ENCODE results near the gene PRKCE. TPM values are rescaled to one million over a fixed set of nuclear protein-coding genes. Genes with fewer than 3 reads are reported as not detected.

Gene PRKCE
- total and polyA plus RNA-seq, 2 donors (not counting 1 experiment from before 2014, with no cell fraction given), result 23.6 to 271 TPM

- CTCF ChIA-PET, result no interaction called here
- POLR2A ChIA-PET, result no interaction called here
- H3K4me1 Mint-ChIP-seq, result no peaks in the 10 kb centered on the region
- ATAC-seq (ENCODE audit: low read depth) (no peak), DNase-seq (no peak)
- Histone ChIP-seq H3K79me2 (ENCODE audit: control insufficient read depth, insufficient read depth, low read length) (no peaks in the 10 kb centered on the region), H3K27ac (ENCODE audit: low read length in 2 of 2) (no peak overlapping the region), H3K27me3 (replicated peaks in 1 of 4; ENCODE audit: control extremely low read depth in 1 of 4, control insufficient read depth in 3 of 4, insufficient read depth in 4 of 4, low read length in 3 of 4) (no peaks in the 10 kb centered on the region), H4K20me1 (ENCODE audit: control insufficient read depth, insufficient read depth, low read length, poor library complexity, severe bottlenecking) (peaks cover 4% of the 10 kb centered on the region), H3K36me3 (replicated peaks in 1 of 2; ENCODE audit: control extremely low read depth in 1 of 2, control insufficient read depth in 1 of 2, extremely low read depth in 1 of 2, insufficient read depth in 2 of 2, low read length in 1 of 2) (peaks cover 3 to 12% of the 10 kb centered on the region in 2 experiments), H3K9ac (ENCODE audit: low read length) (no peak overlapping the region), H3K4me3 (ENCODE audit: control extremely low read depth in 1 of 5, extremely low read depth in 1 of 5, insufficient read depth in 1 of 5, low read depth in 2 of 5, low read length in 4 of 5) (no peak overlapping the region), H3K4me2 (replicated peaks; ENCODE audit: low read depth, low read length, poor library complexity, severe bottlenecking) (no peak overlapping the region), H3K9me3 (ENCODE audit: control extremely low read depth in 1 of 3, control insufficient read depth in 2 of 3, insufficient read depth in 1 of 3, low read length in 2 of 3) (no peaks in the 10 kb centered on the region), H2AFZ (ENCODE audit: insufficient read depth, low read depth, low read length, poor library complexity, severe bottlenecking) (no peak overlapping the region), H3K4me1 (ENCODE audit: control insufficient read depth in 2 of 2, insufficient read depth in 2 of 2, low read length in 2 of 2) (no peaks in the 10 kb centered on the region)
- intact Hi-C loops (cut with micrococcal nuclease), result no loop called here
- no peaks in the 10 kb centered on the region for H3K27me3 Mint-ChIP-seq
- H3K27ac Mint-ChIP-seq, result no peak overlapping the region
- H3K4me3 Mint-ChIP-seq, result no peak overlapping the region
- H3K9me3 Mint-ChIP-seq (ENCODE audit: insufficient read depth), result no peaks in the 10 kb centered on the region
- TF ChIP-seq CTCF (IDR thresholded peaks at IDR 0.05) (no peak), EZH2 (IDR thresholded peaks at IDR 0.05; ENCODE audit: borderline replicate concordance, insufficient read depth, low read depth, low read length, poor library complexity, severe bottlenecking) (no peak)
- 100% methylated on average over 1 of the region's 4 CpGs for WGBS (ENCODE audit: insufficient coverage)
Measured at GRCh38 chr2:46175419-46175818, 523.9 kb downstream of the PRKCE start.

- Mint-ChIP-seq H3K27me3 (no peaks in the 10 kb centered on the region), H3K4me3 (no peak overlapping the region), H3K4me1 (no peaks in the 10 kb centered on the region), H3K9me3 (ENCODE audit: insufficient read depth) (no peaks in the 10 kb centered on the region), H3K27ac (no peak overlapping the region)
- H4K20me1 ChIP-seq (ENCODE audit: control insufficient read depth, insufficient read depth, low read length, poor library complexity, severe bottlenecking), result peaks cover 4% of the 10 kb centered on the region
- H3K27ac ChIP-seq (ENCODE audit: low read length in 2 of 2), result no peak overlapping the region
- ATAC-seq (ENCODE audit: low read depth) (no peak), DNase-seq (no peak)
- 94% methylated on average over 3 of the region's 6 CpGs for WGBS (ENCODE audit: insufficient coverage)
- H3K4me1 ChIP-seq (ENCODE audit: control insufficient read depth in 2 of 2, insufficient read depth in 2 of 2, low read length in 2 of 2), result no peaks in the 10 kb centered on the region
- TF ChIP-seq CTCF (IDR thresholded peaks at IDR 0.05), result no peak
- TF ChIP-seq EZH2 (IDR thresholded peaks at IDR 0.05; ENCODE audit: borderline replicate concordance, insufficient read depth, low read depth, low read length, poor library complexity, severe bottlenecking), result no peak
- H3K4me3 ChIP-seq (ENCODE audit: control extremely low read depth in 1 of 5, extremely low read depth in 1 of 5, insufficient read depth in 1 of 5, low read depth in 2 of 5, low read length in 4 of 5), result no peak overlapping the region
- peaks cover 3 to 8% of the 10 kb centered on the region in 2 experiments for H3K36me3 ChIP-seq (replicated peaks in 1 of 2; ENCODE audit: control extremely low read depth in 1 of 2, control insufficient read depth in 1 of 2, extremely low read depth in 1 of 2, insufficient read depth in 2 of 2, low read length in 1 of 2)
- ChIA-PET CTCF (no interaction called here), POLR2A (interaction anchor here (0.6 kb wide), 1 partner anchor 11 kb away, joined by 3 read pairs; no protein-coding TSS in a partner anchor)
- no peaks in the 10 kb centered on the region for H3K27me3 ChIP-seq (replicated peaks in 1 of 4; ENCODE audit: control extremely low read depth in 1 of 4, control insufficient read depth in 3 of 4, insufficient read depth in 4 of 4, low read length in 3 of 4)
- H3K4me2 ChIP-seq (replicated peaks; ENCODE audit: low read depth, low read length, poor library complexity, severe bottlenecking), result no peak overlapping the region
- H3K79me2 ChIP-seq (ENCODE audit: control insufficient read depth, insufficient read depth, low read length), result no peaks in the 10 kb centered on the region
- H3K9me3 ChIP-seq (ENCODE audit: control extremely low read depth in 1 of 3, control insufficient read depth in 2 of 3, insufficient read depth in 1 of 3, low read length in 2 of 3), result no peaks in the 10 kb centered on the region
- H2AFZ ChIP-seq (ENCODE audit: insufficient read depth, low read depth, low read length, poor library complexity, severe bottlenecking), result no peak overlapping the region
- intact Hi-C loops (cut with micrococcal nuclease), result no loop called here
- no peak overlapping the region for H3K9ac ChIP-seq (ENCODE audit: low read length)
Measured at GRCh38 chr2:46177461-46178089, 526.1 kb downstream of the PRKCE start.
